PC-9 (cell line): ENCODE results near the gene EEPD1.

Source experiments
- EZH2 ChIP-seq: fragments of 200-600 bp; sonication (generic); IDR thresholded peaks from 2 replicates; pipeline ENCODE4 v1.8.0; 2017; ENCODE audit warnings: antibody characterized with exemption, low read depth
- TF ChIP-seq, protein P1 (sequence below): fragments of 200-600 bp; sonication (generic); conservative IDR thresholded peaks from 2 replicates; pipeline ENCODE4 v1.6.1; 2017; ENCODE audit warnings: mixed run types, antibody characterized with exemption, mild to moderate bottlenecking, moderate library complexity

DNA sequence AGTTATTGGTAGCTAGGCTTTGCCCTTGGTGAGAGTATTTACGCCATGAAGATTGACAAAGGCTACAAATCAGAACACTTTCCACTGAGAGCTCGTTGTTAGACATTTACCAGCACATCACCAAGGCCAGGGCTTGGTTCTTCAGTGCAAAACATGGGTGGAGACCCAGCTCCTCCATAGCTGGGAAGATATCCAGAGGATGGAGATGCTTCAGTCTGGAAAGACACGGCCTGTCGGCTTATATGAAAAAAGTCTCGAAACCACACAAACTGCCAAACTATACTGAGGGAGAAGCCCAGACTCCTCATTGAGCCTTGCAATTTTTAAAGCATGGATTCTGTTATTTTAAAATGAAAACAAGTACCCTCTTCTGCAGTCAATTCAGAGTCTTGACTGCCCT is 153.2 kb downstream of the EEPD1 start:
- TF ChIP-seq, protein P1, sequence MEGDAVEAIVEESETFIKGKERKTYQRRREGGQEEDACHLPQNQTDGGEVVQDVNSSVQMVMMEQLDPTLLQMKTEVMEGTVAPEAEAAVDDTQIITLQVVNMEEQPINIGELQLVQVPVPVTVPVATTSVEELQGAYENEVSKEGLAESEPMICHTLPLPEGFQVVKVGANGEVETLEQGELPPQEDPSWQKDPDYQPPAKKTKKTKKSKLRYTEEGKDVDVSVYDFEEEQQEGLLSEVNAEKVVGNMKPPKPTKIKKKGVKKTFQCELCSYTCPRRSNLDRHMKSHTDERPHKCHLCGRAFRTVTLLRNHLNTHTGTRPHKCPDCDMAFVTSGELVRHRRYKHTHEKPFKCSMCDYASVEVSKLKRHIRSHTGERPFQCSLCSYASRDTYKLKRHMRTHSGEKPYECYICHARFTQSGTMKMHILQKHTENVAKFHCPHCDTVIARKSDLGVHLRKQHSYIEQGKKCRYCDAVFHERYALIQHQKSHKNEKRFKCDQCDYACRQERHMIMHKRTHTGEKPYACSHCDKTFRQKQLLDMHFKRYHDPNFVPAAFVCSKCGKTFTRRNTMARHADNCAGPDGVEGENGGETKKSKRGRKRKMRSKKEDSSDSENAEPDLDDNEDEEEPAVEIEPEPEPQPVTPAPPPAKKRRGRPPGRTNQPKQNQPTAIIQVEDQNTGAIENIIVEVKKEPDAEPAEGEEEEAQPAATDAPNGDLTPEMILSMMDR: no peak
- no peak for TF ChIP-seq EZH2
